A549 treated with CORT108297 at 1 μM for 4 hours (cell line): Measurements from ENCODE around the gene CAD. TPM values are rescaled to one million over a fixed set of nuclear protein-coding genes. Genes with fewer than 3 reads are reported as not detected.

Experiments
- total RNA-seq: library from RNA; stranded (reverse); fragments of 200-300 nt; extraction: Qiagen RNA extraction; gene quantifications from 5 replicates; pipeline ENCODE4 v1.2.3, GENCODE V29; 2022

CAD gene
- total RNA-seq, result 58.1 to 68.9 TPM (median 65.2 TPM) in 5 replicates

DNA sequence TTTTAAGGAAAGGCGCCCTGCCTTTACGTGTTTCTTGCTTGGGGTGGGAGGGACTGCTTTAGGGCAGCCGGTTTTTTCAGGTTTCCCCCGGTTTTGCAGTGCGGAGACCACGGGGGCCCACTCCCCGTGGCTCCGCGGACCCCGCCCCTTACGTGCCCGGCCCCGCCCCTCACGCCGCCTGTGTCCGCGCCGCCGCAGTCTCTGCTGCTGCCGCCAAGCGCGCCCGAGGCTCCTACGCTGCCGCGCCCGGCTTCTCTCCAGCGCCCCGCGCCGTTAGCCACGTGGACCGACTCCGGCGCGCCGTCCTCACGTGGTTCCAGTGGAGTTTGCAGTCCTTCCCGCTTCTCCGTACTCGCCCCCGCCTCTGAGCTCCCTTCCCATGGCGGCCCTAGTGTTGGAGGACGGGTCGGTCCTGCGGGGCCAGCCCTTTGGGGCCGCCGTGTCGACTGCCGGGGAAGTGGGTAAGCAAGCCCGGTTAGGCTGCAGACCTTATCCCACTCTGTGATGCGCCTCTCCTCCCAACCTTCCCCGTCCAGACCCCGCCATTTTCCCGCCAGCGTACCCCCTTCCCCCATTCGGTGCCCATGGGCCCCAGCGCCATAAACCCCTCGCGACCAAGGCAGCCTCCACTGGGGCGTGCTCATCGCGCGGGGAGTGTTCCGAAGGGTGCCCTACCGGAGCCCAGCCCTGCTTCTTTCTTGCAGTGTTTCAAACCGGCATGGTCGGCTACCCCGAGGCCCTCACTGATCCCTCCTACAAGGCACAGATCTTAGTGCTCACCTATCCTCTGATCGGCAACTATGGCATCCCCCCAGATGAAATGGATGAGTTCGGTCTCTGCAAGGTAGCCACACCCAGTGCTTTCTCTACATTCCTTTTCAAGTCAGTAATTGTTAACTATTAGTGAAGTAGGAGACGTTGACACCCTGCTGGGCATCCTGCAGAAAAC lies at the start of gene CAD:
Gene CAD (plus strand): TSS at position 197 of the 949 bp plus-strand sequence. CDS start 183 bp downstream, at position 380.

DNA sequence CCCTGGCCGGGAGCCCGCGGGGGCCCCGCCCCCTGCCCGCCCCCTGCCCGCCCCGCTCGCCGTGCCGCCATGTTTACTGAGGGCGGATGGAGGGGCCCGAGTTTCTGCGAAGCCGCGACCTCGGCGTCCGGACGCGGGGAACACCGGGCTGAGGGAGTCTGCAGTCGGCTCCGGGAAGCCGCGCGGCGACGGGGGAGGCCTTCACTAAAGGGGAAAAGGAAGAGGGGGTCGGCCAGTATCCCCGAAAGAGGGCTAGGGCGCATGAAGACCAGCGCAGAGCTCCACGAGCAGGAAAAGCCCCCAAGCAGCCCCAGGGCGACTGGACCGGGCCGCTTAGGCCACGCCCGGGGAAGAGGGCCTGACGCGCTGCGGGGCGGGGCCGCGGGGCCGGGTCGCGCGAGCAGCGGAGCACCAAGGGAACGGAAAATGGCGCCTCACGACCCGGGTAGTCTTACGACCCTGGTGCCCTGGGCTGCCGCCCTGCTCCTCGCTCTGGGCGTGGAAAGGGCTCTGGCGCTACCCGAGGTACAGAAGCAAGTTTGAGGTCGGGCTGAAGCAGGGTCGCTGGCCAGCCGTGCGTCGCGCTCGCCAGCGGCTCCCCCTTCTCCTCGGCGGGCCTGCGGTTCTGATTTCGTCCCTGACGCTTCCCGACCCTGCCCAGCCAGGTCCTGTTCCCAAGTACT lies 5.1 kb upstream of the CAD start, which contains the start of the genes ATRAID and SLC5A6:
Gene ATRAID (plus strand): TSS at position 99 of the 683 bp plus-strand sequence. CDS start 328 bp downstream, at position 427.
Gene SLC5A6 (minus strand): TSS at position 326 of the 683 bp plus-strand sequence. CDS start 4,618 bp downstream, outside the sequence.

DNA sequence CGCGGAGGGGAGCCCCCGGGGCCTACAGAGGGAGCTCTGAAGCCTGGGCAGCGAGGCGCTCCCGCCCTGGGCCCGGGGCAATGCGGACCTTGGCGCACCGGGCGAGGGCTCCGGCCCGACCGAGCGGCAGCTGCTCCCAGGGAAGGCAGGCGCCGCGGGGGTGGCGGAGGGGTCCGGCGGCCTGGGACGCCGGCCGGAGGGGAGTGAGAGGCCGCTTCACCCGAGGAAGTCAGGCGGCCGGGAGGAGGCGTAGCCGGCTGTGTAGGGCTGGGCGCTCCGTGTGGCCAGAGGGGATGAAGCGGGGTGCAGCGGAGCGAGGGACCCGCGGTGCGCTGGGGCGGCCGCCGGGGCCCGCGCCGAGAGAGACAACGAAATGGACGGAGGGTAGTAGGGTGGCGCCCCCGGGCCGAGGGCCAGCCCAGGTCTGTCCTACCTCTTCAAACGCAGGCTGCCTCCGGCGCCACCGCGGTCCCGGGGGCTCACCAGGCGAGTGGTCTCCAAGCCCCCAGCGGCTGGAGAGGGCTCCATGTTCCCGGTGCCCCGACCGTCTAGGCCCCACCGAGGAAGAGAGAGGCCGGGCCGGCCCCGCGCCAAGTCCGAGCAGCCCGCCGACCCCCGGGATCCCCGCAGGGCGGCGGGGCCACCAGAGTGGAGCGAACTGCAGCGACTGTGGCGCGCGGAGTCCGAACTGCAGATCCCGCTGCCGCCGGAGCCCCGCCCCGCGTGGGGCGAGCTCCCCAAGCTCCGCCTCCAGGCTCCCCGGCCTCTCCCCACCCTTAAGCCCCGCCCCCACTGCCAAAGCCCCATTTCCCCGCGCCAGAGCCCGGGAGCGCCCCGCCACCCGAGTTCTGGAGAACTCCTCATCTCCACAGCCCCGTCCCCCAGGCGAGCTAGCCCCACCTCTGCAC lies 45.5 kb downstream of the CAD start, which contains the start of gene SLC30A3:
Gene SLC30A3 (minus strand): TSS at position 669 of the 908 bp plus-strand sequence. CDS start 141 bp downstream, at position 528.

DNA sequence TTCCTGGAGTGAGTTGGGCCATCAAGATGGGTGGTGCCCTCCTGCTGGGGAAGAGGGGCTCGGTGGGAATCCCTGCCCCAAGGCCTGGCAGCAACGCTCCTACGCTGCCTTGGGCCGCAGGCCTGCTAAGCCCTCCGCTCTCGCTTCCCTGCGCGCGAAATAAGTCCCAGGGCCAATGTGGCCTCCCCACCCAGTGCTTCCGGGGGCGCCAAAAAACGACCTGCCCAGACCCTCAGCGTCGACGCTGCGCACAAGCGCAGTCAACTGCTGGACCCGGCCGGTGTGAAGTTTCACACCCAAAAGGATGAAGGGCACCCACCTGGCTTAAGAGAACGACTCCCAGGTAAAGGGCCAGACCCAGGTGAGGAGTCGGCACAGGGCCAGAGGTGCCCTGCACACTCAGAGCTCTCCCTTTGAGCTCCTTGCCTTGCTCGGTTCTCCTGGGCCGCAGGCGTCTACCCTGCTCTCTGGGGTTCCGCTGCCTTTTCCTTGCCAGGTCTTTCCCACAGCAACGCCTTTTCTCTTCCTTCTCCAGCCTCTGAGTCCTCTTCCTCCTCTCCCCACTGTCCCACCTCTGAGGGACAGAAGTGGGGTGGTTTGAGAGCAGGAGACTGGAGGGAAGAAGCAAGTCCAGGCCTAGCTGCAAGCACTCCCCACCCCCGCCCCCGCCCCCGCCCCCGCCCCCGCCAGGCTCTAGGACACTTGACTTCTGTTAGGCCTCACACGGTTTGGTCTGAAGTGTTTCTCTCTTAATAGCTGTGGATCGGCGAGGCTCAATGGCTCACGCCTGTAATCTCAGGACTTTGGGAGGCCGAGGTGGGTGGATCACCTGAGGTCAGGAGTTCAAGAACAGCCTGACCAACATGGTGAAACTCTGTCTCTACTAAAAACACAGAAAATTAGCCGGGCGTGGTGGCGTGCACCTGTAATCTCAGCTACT lies 58.3 kb downstream of the CAD start, which contains the start of gene DNAJC5G:
Gene DNAJC5G (plus strand): TSS at position 223 of the 940 bp plus-strand sequence. CDS start 1,296 bp downstream, outside the sequence.

DNA sequence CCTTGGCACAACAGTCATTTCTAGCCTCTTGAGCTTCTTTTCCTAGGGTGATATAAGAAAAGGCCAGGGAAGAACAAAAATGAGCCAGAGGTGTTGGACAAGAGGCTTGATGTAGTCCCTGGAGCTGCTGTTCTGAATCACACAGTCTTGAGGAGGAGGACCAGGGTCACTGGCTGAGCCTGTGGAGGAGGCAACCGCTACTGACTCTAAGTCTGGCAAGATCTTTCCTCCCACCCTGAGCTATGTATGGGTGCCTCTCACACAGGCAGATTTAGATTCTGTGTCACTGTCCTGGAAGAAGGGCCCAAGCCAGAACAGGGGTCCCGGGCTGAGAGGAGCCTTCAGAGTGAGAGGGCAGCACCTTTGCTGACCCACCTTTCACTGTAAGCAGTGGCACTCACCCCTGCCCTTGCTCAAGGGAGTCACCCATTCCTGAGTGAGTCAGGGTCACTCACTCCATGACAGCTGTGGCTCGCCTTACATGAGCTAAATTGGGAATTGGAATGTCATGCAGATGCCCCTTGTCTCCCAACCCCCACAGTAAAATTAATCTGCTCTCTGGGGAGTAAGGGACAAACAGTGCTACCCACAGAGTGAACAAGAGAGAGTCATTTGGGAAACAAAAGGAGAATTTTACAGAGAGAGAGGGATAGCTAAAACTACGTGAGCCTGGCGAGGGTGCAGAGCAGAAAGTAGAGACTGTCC lies 64.8 kb downstream of the CAD start, which contains the start of gene TRIM54:
Gene TRIM54 (plus strand): TSS at position 575 of the 705 bp plus-strand sequence. CDS start 303 bp downstream, outside the sequence.

Other genes starting within 250 kb of the CAD start
- gene MAPRE3, start 246.7 kb upstream of the CAD start, total RNA-seq, result 12.2 to 14.0 TPM (median 12.7 TPM) in 5 replicates
- 54.2 to 72.9 TPM (median 69.3 TPM) in 5 replicates for gene TMEM214, start 184.4 kb upstream of the CAD start, total RNA-seq
- 30.0 to 34.0 TPM (median 32.4 TPM) in 5 replicates for gene AGBL5, start 165.7 kb upstream of the CAD start, total RNA-seq
- gene OST4, start 145.7 kb upstream of the CAD start, total RNA-seq, result 543 to 595 TPM (median 559 TPM) in 5 replicates
- gene EMILIN1, start 138.8 kb upstream of the CAD start, total RNA-seq, result 0.37 to 0.50 TPM (median 0.47 TPM) in 5 replicates
- gene KHK, start 130.6 kb upstream of the CAD start, total RNA-seq, result 7.5 to 11.0 TPM (median 9.5 TPM) in 5 replicates
- 7.2 to 8.5 TPM (median 7.7 TPM) in 5 replicates for gene CGREF1, start 98.2 kb upstream of the CAD start, total RNA-seq
- gene ABHD1, start 93.6 kb upstream of the CAD start, total RNA-seq, result 1.2 to 1.8 TPM (median 1.3 TPM) in 5 replicates
- gene PREB, start 82.7 kb upstream of the CAD start, total RNA-seq, result 52.9 to 69.5 TPM (median 65.0 TPM) in 5 replicates
- gene PRR30, start 78.0 kb upstream of the CAD start, total RNA-seq, result not detected in 5 replicates
- not detected in 5 replicates for gene TCF23, start 68.4 kb upstream of the CAD start, total RNA-seq
- 208 to 219 TPM (median 213 TPM) in 5 replicates for gene ATRAID, start 5.3 kb upstream of the CAD start, total RNA-seq
- 68.6 to 73.0 TPM (median 71.5 TPM) in 5 replicates for gene SLC5A6, start 5.1 kb upstream of the CAD start, total RNA-seq
- 2.4 to 4.1 TPM (median 3.9 TPM) in 5 replicates for gene SLC30A3, start 45.7 kb downstream of the CAD start, total RNA-seq
- gene DNAJC5G, start 58.1 kb downstream of the CAD start, total RNA-seq, result not detected in 5 replicates
- 0.45 to 0.71 TPM (median 0.61 TPM) in 5 replicates for gene TRIM54, start 65.1 kb downstream of the CAD start, total RNA-seq
- gene UCN, start 91.1 kb downstream of the CAD start, total RNA-seq, result 0.48 to 2.5 TPM (median 1.6 TPM) in 5 replicates
- gene MPV17, start 105.7 kb downstream of the CAD start, total RNA-seq, result 78.0 to 104 TPM (median 89.6 TPM) in 5 replicates
- 58.8 to 66.8 TPM (median 60.2 TPM) in 5 replicates for gene GTF3C2, start 139.4 kb downstream of the CAD start, total RNA-seq
- gene EIF2B4, start 153.0 kb downstream of the CAD start, total RNA-seq, result 58.7 to 63.2 TPM (median 61.4 TPM) in 5 replicates
- gene SNX17, start 153.2 kb downstream of the CAD start, total RNA-seq, result 132 to 155 TPM (median 147 TPM) in 5 replicates
- gene ZNF513, start 163.4 kb downstream of the CAD start, total RNA-seq, result 11.0 to 15.5 TPM (median 14.5 TPM) in 5 replicates
- gene PPM1G, start 192.2 kb downstream of the CAD start, total RNA-seq, result 161 to 174 TPM (median 170 TPM) in 5 replicates
- 127 to 140 TPM (median 138 TPM) in 5 replicates for gene NRBP1, start 211.3 kb downstream of the CAD start, total RNA-seq
- 0.17 to 0.76 TPM (median 0.62 TPM) in 5 replicates for gene KRTCAP3, start 225.0 kb downstream of the CAD start, total RNA-seq